Cerebellar cortex (tissue), 1 donor: ENCODE data around the gene MAGI2.
A peak's percentile ranks its signal among the peaks of the same experiment; 100 is the strongest.

Experiments used
- DNase-seq: peaks from one replicate; pipeline ENCODE4 v3.0.0-alpha.2; 2015; ENCODE audit warnings: low spot score

MAGI2 gene

DNA sequence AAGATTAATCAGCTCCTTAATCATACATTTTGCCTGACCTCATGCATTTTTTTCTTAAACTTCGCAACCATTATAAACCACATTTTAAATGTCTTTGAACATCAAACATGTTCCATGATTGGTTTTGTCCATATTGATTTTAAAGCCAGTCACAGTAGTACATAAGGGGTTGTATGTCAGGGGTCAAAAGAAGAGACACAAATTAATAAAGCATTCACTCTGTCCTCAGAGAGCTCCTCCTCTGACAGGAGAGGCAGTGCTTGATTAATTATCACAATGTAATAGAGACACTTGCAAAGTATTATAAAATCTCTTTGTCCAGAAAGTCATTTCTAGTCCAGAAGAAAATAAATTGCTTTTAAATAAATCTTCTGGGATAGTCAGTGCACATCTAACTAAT, 195.5 kb downstream of the MAGI2 start:
- no peak for DNase-seq

DNA sequence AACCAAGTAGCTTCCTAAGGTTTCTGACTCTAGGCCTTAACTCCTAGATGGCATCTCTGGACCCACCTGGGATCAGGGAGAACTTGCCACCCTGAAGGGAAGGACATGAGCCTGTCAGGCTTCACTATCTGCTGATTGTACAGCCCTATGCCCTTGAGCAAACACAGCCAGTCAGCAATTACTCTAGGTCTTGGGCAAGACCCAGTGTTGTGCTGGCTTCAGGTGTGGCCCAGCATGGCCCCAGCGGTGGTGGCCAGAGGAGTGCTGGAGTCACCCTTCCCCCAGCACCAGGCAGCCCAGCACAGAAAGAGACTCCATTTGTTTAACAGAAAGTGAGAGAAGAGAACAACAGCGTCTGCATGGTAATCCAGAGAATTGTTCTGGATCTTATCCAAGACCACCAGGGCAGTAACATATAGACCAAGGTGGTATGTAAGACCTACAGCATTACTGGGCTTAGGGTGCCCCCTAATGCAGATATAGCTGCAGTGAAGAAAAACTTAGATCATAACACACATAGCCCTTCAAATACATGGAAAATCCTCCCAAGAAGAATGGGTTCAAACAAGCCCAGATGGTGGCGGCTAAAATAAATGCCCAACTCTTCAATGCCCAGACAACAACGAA, 207.7 kb downstream of the MAGI2 start:
- no peak for DNase-seq

DNA sequence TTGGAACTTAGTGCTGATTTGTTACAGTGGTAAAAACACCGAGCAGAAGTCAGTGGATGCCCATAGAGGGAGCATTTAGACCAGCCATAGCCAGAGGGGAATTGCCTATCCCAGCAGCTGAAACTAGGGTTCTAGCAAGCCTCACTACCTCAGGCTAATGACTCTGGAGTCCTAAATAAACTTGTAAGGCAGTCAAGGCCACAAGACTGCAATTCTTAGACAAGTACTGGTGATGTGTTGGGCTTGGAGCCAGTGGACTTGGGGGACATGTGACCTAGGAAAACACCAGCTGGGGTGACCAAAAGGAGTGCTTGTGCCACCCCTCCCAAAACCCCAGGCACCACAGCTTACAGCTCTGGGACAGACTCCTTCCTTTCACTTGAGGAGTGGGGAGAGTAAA, 209.0 kb downstream of the MAGI2 start:
- no peak for DNase-seq

DNA sequence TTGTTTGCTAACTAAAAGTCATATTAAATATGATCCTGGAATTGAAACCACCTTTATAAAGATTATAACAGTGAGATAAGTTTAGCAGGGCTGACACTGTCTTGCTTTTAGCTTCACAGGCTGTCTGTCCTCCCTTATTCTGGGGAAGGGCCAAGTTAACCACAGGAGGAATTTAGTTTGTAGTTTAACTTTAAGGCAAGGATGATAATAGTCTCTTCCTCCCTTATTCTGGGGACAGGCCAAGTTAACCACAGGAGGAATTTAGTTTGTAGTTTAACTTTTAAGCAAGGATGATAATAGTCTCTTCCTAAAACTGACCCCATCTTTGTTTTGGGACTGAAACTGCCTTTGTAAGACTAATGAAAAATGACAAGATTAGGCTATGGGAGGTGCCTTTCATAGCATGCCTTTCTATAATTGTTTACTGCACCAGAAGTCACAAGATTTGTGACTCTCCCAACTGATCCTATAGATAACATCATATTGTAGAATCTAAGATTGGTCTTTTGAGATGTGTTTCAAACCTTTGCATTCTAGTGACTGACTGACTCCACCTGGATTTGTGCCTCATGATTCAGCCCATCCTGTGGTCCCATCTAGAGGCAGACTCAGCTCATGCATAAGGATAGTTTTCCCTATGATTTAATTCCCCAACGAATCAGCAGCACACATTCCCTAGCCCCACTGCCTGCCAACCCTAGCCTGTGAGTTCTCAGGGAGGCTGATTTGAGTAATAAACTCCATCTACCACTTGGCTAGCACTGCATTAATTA, 212.0 kb downstream of the MAGI2 start:
- no peak for DNase-seq

DNA sequence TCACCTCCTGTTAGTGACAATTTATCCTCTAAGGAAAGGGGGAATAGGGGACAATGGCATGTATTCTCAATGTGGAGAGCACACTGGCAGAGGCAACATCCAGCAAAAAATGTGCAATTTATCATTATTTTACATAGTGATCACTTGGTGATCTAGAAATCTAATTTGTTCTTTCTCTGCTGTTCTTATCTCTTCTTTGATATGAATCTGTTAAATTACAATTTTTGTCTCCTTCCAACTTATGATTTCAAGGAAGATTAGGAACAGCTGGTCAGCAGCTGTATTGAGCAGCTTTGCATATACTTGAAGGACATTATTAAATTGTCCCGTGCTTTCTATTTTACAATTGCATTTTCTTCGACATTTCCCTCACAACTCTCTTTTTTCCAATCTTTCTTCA, 213.1 kb downstream of the MAGI2 start:
- no peak for DNase-seq

DNA sequence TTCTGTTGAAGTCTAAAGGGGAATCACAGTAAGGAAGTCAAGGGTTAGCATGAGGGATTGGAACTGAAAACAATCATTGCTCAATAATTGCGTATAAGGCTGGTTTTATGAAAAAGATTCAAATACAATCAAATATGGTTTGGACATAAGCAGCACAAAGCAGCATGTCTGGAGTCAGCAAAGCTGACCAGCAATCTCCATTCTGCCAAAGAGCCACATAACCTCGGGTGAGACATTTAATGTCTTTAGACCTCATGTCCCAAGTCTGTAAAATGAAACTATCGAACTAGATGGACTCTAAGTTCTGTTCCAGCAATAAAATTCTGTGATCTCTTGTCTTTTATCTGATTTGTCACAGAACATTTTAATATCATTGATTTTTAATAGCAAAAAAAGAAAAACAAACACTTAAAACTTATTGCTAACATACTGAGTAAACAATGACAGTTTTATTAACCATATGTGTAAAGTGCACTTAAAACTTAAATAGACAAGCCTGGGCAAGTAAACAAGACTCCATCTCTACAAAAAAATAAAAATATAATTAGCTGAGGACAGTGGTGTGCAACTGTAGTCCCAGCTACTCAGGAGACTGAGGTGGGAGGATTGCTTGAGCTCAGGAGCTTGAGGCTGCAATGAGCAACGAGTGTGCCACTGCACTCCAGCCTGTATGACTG, 217.0 kb downstream of the MAGI2 start:
- no peak for DNase-seq

DNA sequence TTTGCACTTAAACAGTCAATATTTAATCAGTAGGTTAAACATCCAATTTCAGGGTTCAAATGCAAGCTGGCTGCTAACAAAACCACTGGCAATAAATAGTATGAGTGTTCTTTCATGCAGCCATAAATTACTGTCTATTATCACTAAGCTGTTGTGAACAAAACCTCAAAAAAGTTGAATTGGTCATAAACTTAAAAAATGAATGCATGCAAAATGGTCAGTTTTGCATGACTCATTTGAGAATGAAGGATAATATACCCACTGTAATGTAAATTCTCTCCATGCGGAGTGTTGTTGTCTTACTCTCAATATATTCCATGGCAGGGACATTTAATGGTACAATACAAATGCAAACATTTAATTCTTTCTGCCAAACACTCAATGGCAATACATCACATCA, 226.4 kb downstream of the MAGI2 start:
- no peak for DNase-seq

DNA sequence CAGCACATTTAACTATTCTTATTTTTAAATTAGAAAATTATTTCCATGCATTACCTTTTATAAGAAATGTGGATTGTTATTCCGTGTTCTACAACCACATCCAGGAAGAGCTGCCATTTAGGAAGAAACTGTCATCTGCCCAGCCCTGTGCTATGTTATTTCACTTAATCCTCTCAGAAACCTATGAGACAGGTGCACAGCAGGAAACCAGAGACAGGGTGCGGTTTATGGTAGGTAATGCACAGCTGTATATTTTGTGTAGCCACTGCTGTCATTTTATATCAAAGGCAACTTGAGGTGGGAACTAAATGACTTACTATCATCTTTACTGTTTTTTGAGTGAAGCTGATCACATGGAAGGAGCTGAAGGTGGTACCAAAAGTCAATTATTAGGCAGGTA, 232.3 kb downstream of the MAGI2 start:
- no peak for DNase-seq

DNA sequence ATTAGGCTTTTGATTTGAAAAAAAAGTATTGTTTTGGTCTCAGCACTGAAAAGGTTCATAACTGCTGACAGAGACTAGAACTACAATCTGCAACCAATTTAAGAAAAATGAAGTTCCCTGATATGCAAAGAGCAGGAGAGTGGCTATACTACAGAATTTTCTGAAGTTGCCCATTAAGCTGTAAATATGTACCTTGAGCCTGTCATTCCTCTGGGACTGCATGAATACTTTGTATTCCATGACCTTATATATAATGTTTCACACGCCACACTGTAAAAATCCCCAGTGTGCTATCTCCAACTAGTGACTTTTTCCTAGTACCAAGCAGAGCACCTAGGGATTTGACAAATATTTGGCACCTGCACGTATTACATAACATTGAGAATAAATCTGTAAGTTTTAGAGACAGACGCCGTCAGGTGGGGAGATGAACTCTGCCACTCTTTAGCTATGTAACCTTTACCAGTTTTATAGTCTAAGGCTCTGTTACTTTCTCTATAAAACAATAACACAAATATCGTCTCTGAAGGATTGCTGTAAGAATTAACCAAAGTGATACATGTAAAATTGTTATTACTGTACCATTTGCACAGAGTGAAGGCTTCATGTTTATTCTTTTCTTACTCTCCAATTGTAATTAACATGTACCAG, 235.4 kb downstream of the MAGI2 start:
- peak; percentile 42 for DNase-seq

DNA sequence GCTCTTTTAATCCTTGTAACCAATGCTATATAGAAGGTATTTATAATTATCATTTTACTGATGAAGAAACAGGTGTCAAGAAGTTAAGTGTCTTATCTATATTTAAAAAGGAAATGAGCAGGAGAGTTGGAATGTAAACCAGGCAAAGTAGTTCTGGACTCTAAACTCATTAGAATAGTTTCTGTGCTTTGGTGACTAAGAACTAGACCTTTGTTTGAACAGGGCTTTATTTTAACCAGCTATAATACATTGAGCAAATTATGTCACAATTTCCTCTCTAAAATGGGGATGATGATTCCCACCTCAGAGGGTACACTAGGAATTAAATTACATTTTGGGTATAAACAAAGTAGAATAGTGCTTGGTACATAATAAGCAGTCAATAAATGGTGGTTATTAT, 236.0 kb downstream of the MAGI2 start:
- DNase-seq: no peak

DNA sequence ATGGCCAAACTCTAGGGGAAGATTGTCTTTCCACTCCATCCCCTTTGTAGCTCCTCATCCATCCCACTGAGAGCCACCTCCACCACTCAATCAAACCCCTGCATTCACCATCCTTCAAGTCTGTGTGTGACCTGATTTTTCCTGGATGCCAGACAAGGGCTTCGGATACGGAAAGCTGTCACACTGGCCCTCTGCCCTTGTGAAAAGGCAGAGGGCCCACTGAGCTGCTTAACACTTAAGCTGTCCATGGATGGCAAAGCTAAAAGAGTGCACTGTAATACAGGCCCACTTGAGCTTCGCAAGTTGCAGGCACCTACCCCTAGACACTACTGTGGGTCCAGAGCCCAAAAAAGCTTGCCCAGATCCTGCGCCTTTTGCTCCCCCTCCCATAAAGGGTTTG, 237.2 kb downstream of the MAGI2 start:
- peak; percentile 93 for DNase-seq

DNA sequence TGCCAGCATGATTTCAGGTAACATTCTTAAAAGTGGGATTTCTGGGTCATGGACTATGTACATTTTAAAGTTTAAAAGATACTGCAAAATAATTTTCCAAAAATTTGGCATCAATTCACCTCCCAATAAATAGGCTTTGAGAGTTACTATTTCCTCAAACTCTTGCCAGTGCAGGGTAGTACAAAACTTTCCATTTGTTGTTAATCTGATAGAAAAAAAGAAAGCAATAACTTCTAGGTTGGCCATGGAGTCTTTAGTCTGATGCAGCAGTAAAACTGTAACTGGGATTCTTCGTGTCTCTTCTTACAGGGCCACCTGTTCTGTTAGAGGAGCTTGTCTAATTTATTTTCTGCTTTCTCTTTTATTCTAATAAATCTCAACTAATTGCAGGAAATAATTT, 241.1 kb downstream of the MAGI2 start:
- no peak for DNase-seq

DNA sequence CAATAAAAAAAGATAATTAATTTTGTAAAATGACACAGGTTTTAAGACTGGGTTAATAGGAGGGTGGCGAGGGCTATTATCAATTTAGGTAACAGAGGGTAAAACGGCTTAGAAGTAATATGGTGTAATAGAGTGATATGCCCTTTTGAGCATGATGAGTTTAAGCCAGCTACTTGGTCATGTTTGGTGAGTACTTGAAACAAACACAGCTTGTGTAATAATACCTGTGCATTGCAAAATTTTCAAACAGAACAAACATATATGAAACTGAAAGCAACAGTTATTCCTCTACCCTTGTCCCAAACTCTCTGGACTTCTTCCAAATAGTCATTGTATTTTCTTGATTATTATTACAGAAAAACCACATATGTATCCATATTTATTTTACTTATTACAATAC, 241.7 kb downstream of the MAGI2 start:
- no peak for DNase-seq

DNA sequence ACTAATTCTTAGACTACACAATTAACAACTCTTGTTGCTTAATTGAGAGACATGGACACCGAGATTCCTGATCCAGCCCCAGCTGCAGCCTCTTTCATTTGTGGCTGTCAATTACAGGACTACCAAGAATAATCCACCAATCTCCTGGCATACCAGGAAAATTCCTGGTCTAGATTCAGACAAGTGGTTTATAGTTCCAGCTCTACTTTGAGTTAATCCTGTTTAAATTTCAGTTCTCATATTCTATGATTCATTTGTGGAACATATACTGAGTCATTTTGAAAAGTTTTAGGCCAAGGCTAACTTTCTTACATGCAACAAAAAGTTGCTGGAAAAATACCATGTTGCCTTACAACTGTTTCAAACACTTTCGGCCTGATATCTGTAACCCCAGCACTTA, 253.5 kb downstream of the MAGI2 start:
- no peak for DNase-seq

DNA sequence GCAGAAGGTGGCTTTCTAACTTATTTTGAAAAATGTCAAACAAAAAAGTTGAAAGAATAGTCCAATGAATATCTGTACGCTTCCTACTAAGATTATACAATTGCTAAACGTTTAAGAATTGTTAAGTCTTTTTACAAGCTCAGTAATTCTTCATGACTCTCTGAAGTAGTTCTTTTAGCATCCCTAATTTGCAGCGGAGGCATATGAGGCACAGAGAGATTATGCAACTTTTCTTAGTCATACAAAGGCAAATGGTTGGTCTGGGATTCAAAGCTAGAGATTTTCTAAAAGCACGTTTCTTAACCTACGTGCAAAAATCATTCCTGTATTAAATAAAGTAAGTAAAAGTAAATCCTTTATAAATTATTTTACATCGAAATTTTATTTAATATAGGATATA, 254.2 kb downstream of the MAGI2 start:
- no peak for DNase-seq

DNA sequence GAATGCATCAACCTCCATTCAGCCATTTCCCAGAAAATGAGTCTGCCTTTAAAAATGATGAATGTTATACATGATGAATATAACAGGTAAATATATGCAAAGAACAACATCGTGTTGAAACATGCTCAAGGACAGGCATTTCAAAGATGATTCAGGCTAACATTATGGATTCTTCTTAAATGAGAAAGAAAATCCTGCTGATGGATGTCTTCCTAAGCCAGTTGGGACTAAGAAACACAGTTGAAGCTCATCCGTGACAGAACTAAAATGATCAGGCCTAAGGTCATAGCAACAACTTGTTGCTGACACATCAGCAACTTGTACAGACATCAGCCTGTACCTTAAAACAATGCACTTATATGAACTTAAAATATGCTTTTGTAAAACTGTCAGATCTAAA, 267.9 kb downstream of the MAGI2 start:
- no peak for DNase-seq

DNA sequence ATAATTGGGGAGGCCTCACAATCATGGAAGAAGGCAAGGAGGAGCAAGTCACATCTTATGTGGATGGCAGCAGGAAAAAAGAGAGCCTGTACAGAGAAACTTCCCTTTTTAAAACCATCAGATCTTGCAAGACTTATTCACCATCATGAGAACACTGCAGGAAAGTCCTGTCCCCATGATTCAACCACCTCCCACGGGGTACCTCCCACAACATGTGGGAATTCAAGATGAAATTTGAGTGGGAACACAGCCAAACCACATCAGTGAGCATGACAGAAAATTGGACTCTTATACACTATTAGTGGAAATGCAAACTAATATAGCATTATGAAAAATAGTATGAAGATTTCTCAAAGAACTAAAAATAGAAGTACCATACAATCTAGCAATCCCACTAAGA, 271.2 kb downstream of the MAGI2 start:
- DNase-seq: no peak

DNA sequence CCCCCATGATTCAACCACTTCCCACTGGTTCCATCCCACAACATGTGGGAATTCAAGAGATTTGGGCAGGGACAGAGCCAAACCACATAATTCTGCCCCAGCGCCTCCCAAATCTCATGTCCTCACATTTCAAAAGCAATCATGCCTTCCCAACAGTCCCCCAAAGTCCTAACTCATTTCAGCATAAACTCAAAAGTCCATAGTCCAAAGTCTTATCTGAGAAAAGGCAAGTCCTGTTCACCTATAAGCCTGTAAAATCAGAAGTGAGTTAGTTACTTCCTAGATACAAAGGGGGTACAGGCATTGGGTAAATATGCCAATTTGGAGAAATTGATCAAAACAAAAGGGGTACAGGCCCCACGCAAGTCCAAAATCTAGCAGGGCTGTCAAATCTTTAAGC, 272.9 kb downstream of the MAGI2 start:
- no peak for DNase-seq

DNA sequence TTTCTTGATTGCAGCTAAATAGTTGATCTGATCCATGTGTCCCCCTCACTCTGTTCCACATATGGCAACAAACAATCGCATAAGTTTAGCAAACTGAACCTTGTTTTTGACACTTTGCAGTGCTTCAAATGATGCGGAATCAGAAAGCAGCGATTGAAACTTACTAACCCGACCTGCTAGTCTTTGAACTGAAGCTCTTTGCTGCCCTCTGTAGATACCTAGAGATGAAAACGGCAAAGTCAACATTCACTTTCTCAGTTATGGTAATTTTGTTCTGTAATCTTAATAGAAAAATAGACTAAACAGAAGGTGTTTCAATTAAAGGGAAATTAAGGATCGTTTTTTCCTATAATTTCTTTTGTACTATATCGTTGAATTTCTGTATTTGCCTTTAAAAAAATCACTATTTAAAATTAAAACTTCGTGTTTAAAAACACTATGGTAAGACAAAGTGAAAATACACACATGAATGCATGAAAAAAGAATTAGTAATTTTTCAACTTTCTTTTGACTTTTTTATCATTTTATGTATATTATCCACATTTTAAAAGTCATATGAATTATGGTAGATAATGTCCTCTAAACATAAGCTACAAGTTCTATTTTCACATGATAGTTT, 276.5 kb downstream of the MAGI2 start:
- DNase-seq: peak; percentile 74

DNA sequence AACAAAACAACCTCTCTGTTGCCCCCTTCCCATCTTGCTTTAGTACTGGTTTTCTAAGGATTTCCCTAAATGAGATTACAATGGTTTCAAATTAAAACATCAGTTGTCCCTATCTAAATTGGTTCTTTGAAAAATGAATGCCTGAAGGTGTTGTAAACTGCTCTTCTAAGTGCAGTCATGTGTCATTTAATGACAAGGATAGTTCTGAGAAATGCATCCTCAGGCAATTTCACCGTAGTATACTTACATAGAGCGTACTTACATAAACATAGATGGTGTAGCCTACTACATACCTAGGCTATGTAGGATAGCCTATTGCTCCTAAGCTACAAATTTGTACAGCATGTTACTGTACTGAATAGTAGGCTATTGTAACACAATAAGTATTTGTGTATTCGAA, 278.1 kb downstream of the MAGI2 start:
- DNase-seq: no peak

DNA sequence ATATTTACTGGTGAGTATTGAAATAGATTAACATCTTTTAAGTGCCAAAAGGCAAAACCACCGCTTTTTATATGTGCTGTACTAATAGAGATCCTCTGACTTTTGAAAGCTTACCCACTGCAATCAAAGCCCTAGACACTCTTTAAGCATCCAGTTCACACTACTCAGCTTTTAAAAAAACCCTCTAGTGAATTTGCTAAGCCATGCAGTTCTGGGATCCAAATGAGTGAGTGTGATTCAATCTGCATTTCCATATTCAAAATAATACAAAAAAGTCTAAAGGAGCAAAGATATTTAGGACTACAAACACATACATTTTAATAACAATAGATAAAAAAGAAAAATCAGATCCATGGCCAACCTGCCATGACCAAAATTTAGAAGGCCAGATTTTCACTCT, 288.2 kb downstream of the MAGI2 start:
- no peak for DNase-seq

DNA sequence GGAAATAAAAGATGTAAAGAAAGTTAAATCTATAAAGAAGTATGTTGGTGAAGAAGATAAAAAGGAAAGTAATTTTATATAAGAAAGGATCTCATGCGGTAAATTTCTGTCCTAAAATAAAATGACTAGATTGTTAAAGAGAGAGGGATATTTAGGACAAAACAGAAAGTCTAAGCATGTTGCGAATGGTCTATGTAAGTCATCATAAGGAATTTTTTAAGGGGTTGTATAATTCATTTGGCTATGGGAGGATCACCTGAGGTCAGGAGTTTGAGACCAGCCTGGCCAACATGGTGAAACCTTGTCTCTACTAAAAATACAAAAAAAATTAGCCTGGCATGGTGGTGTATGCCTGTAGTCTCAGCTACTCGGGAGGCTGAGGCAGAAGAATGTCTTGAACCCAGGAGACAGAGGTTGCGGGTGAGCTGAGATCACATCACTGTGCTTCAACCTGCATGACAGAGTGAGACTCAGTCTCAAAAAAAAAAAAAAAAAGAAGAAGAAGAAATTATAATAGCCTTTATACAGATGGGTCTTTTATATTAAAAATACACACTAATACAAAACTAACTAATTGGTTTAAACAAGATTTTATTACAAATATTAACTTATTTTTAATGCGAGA, 294.3 kb downstream of the MAGI2 start:
- DNase-seq: no peak
